Mucosa of descending colon (tissue), 3 donors: Measurements from ENCODE around the gene DSCAM. TPM values are rescaled to one million over a fixed set of nuclear protein-coding genes. Genes with fewer than 3 reads are reported as not detected.

ENCODE experiments used
- ATAC-seq: fragments of 200-7000 bp; cut with Tn5 transposase; one replicate; pipeline ENCODE4 v1.9.1; 2020; ENCODE audit warnings: mild to moderate bottlenecking, moderate library complexity
- DNase-seq, 3 donors: peaks; one replicate each; pipeline ENCODE4 v3.0.0-alpha.2; 2020
- H3K36me3 ChIP-seq: fragments of 200-600 bp; one replicate; pipeline ENCODE4 v1.8.0; 2021; ENCODE audit warnings: low read depth, mild to moderate bottlenecking
- H3K4me1 ChIP-seq: fragments of 200-600 bp; one replicate; pipeline ENCODE4 v1.8.0; 2021; ENCODE audit warnings: low read depth, mild to moderate bottlenecking
- H3K4me3 ChIP-seq: fragments of 200-600 bp; one replicate; pipeline ENCODE4 v1.8.0; 2021; ENCODE audit warnings: mild to moderate bottlenecking
- H3K9me3 ChIP-seq: fragments of 200-600 bp; one replicate; pipeline ENCODE4 v1.8.0; 2021; ENCODE audit warnings: mild to moderate bottlenecking
- intact Hi-C, 2 donors: fragments of 100-400 bp; cut with DNase I in 1 of 2; cut with micrococcal nuclease in 1 of 2; formaldehyde crosslinking; loops; one replicate each; pipeline versions ENCODE4 v1.11.0 to v1.11.1; 2022; cut with DNase I, micrococcal nuclease
- total RNA-seq, 3 donors: library from RNA; stranded (reverse); fragmentation: NEBNext Ultra II Directional in 2 of 3; extraction: Animal tissue kit (Norgen Biotek cat#: 25700) in 2 of 3; gene quantifications; one replicate each; pipeline versions ENCODE4 v1.2.1 to v1.2.4, GENCODE V29; 2021 to 2023
- TF ChIP-seq, protein P1 (sequence below): fragments of 200-600 bp; IDR thresholded peaks from one replicate; pipeline ENCODE4 v1.8.0; 2022; ENCODE audit warnings: antibody characterized with exemption, mild to moderate bottlenecking
- donor health status: DM: no; HTN: no; CAD: no; lungs with moderate emphysema.
- donor health status: DM: no; HTN: no; CAD: no.
- donor health status: DM: no; HTN: yes; CAD: no.

DSCAM gene
- total RNA-seq, 3 donors from 2014 or later, result 0.35 TPM; not detected in 2

DNA sequence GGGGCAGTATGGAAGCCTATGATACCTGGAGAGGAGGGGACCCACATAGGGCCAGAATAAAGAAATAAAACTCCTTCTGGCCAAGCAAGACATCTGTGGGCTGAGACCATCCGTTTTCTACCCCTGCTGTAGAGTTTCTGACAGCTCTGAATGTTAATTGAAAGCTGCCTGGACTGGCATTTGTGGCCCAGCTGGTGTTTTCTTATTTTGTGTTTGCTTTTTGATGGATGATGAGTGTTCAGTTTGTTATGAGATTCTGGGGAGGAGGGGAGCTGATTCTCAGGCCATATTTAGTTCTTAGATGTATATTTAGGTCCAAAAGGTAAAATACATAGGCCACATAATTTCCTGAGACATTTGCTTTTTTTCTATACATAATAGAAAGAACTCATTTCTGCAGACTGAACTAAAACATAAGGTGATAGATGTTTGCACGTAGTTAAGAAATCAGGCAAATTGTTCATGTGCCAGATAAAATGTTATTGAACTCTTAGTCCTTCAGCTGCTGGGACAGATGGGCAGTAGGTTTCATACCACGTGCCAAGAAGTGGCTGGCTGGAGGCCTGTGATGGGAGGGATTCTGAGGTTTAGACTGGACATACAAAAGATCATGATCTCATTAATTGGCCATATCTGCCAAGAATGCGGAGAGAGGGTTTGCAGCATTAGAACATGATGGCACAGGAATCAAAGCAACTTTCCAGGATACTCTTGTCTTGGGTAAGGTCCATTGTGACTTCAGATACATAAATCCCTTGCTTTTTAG is 54.1 kb downstream of the DSCAM start:
- TF ChIP-seq, protein P1, sequence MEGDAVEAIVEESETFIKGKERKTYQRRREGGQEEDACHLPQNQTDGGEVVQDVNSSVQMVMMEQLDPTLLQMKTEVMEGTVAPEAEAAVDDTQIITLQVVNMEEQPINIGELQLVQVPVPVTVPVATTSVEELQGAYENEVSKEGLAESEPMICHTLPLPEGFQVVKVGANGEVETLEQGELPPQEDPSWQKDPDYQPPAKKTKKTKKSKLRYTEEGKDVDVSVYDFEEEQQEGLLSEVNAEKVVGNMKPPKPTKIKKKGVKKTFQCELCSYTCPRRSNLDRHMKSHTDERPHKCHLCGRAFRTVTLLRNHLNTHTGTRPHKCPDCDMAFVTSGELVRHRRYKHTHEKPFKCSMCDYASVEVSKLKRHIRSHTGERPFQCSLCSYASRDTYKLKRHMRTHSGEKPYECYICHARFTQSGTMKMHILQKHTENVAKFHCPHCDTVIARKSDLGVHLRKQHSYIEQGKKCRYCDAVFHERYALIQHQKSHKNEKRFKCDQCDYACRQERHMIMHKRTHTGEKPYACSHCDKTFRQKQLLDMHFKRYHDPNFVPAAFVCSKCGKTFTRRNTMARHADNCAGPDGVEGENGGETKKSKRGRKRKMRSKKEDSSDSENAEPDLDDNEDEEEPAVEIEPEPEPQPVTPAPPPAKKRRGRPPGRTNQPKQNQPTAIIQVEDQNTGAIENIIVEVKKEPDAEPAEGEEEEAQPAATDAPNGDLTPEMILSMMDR, result no peak
- intact Hi-C loops, result no loop called here
- H3K36me3 ChIP-seq, result no peaks in the 10 kb centered on the region
- H3K4me3 ChIP-seq, result no peak overlapping the region
- no peak for DNase-seq
- no peak for ATAC-seq
- no peaks in the 10 kb centered on the region for H3K4me1 ChIP-seq
- peaks cover 2% of the 10 kb centered on the region for H3K9me3 ChIP-seq

DNA sequence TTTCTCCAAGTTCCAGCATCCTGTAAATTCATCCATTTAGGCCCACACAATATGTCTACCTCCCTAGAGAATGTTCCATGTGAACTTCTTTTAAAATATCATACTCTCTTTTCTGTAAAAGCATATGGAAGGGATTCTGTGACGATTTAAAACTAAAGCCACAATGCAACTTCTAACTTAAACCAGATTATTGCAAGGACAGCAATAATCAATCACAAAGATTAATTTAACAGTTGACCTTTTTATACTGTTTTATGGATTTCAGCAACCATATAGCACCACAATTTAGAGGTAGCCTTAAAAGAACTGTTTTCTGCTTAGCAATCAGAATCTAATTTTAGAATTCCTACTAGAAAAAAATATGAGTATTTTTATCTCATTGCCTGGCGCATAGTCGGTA is 58.3 kb downstream of the DSCAM start:
- Histone ChIP-seq H3K36me3 (no peaks in the 10 kb centered on the region), H3K4me3 (no peak overlapping the region), H3K9me3 (no peaks in the 10 kb centered on the region), H3K4me1 (no peaks in the 10 kb centered on the region)
- intact Hi-C loops, result no loop called here
- ATAC-seq (no peak), DNase-seq (no peak)
- TF ChIP-seq, protein P1, result no peak

DNA sequence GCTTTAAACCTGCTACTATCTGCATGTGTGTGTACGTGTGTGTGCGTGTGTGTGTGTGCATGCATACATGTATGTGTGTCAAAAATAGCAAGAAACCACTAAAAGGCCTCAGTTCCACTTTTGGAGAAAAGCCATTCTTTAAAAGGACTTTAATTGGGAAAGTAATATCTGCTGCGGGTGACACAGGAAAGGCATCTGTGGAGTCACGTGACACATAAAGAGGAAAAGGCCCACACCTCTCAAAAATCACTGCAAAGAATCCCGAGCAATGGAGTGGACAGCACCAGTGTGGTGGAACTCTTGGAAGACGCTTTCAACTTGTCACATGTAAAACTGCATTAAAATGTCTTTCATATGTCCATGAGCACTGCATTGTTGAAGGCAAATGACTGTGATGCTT is 63.6 kb downstream of the DSCAM start:
- intact Hi-C loops, result no loop called here

DNA sequence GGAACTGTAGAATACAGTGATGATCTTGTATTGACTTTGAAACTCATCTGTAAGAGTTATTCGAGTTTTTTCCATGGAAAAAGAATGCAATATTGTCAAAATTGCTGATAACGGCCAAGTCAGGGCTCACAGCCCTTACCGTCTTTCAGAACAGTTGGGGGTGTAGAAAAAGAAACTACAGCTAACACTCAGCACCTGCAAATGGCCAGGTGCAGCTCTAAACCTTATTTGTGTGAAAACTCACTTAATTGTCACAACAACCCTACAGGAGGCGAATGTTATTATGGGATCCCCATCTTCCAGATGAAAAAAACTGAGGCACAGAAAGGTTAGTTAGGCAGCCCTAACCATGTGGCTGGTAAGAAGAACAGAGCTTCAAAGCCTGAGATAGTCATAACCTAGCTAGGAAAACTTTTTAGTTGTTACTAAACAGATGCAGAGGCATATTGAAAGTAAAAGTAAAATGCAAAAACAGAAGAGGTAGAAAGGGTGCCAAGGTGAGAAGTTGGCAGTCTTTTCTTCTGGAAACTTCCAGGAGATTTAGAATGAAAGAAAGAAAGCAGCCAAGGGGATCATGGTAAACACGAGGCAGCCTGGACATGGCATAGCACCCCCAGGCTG is 76.4 kb downstream of the DSCAM start:
- intact Hi-C loops, result no loop called here
- TF ChIP-seq, protein P1, result no peak
- Histone ChIP-seq H3K4me3 (no peak overlapping the region), H3K4me1 (no peaks in the 10 kb centered on the region), H3K9me3 (no peaks in the 10 kb centered on the region), H3K36me3 (no peaks in the 10 kb centered on the region)
- DNase-seq, result no peak
- no peak for ATAC-seq

More for the DNA sequence above, 63.6 kb downstream of the DSCAM start:
- TF ChIP-seq, protein P1, result no peak
- DNase-seq (no peak), ATAC-seq (no peak)
- Histone ChIP-seq H3K4me3 (no peak overlapping the region), H3K9me3 (no peaks in the 10 kb centered on the region), H3K36me3 (no peaks in the 10 kb centered on the region), H3K4me1 (no peaks in the 10 kb centered on the region)

DNA sequence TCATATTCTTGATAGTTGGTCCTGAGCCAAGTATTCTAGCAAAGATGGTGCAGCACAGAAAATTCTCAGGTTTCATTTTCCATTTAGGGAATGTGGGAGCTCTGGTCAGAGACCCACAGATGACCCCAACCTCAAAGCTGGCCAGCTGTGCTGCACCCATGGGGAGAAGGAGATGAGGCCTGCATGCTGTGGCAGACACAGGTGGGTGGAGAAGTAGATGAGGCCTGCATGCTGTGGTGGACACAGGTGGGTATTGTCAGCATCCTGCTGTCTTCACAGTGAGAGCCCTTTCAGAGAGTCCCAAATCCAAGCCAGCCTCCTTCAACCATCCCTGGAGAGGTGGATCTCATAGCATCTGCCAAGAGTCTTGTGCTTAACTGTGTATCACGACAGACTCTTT is 77.7 kb downstream of the DSCAM start:
- intact Hi-C loops, result no loop called here
- DNase-seq (no peak), ATAC-seq (no peak)
- TF ChIP-seq, protein P1, result no peak
- Histone ChIP-seq H3K9me3 (no peaks in the 10 kb centered on the region), H3K36me3 (no peaks in the 10 kb centered on the region), H3K4me1 (no peaks in the 10 kb centered on the region), H3K4me3 (no peak overlapping the region)
